GM10266 (cell line): ENCODE measurements around the gene TMEM186.

ENCODE experiments used
- DNase-seq: peaks from one replicate; pipeline ENCODE4 v3.0.0; 2012; ENCODE audit errors: extremely low spot score
- TF ChIP-seq, protein P1 (sequence below): IDR thresholded peaks from 2 replicates; pipeline ENCODE4 v1.5.1; 2012; ENCODE audit warnings: mild to moderate bottlenecking, low read depth; ENCODE audit not compliant: control insufficient read depth, insufficient read depth; ENCODE audit errors: missing control alignments

TMEM186 gene

DNA sequence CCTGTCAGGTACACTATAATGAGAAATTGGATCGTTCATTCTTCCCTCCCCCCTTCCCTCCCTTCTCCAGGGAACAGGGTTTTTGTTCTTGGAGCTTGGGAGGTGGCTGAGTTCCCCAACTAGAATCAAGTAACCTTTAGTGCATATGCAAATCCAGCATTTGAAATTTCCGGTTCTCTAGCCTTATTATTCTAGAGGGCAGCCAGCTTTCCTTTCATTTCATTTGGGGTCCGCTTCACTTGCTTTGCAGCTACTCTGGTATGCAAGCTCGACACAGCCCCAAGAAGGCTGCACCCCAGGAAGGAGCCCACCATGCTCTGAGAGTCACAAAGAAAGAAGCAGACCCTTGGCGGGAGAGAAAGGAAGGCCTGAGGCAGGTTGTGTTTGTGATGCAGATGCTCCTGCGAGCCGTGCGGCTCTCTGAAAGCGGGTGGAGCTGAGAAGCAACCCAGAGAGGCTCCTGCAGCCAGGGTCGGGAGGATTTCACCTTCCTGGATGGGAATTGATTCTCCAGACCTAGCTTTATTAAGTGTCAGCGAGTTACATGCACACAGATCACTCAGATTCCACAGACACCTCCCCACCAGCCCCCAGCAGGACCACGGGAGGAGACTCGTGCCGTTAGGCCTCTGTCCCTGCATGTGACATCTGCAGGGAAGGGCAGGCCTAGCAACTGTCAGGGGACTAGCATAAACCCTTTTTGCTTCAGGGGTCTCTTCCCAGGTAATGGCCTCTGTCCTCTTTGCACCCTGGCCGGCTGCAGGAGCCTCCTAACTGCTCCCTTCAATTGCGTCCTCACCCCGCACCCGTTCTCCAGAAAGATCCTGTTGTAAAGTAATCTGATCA lies 34.7 kb upstream of the TMEM186 start:
- TF ChIP-seq, protein P1, sequence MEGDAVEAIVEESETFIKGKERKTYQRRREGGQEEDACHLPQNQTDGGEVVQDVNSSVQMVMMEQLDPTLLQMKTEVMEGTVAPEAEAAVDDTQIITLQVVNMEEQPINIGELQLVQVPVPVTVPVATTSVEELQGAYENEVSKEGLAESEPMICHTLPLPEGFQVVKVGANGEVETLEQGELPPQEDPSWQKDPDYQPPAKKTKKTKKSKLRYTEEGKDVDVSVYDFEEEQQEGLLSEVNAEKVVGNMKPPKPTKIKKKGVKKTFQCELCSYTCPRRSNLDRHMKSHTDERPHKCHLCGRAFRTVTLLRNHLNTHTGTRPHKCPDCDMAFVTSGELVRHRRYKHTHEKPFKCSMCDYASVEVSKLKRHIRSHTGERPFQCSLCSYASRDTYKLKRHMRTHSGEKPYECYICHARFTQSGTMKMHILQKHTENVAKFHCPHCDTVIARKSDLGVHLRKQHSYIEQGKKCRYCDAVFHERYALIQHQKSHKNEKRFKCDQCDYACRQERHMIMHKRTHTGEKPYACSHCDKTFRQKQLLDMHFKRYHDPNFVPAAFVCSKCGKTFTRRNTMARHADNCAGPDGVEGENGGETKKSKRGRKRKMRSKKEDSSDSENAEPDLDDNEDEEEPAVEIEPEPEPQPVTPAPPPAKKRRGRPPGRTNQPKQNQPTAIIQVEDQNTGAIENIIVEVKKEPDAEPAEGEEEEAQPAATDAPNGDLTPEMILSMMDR, result no peak
- DNase-seq, result no peak

DNA sequence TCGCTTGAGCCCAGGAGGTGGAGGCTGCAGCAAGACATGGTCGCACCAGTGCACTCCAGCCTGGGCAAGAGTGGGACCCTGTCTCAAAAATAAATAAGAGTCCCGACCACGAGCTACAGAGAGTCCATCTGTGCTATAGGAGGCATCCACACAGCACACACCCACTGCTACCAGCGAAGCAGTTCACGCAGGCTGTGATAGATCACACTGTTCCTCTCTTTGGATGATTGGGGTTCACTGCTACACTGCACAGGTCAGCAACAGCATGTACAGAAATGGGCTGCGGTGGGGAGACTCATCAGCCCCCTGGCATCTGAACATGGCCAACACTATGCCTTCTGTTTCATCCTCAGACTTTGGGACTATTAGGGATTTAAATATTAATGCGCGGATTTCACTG lies 34.0 kb upstream of the TMEM186 start:
- TF ChIP-seq, protein P1, result no peak
- no peak for DNase-seq

DNA sequence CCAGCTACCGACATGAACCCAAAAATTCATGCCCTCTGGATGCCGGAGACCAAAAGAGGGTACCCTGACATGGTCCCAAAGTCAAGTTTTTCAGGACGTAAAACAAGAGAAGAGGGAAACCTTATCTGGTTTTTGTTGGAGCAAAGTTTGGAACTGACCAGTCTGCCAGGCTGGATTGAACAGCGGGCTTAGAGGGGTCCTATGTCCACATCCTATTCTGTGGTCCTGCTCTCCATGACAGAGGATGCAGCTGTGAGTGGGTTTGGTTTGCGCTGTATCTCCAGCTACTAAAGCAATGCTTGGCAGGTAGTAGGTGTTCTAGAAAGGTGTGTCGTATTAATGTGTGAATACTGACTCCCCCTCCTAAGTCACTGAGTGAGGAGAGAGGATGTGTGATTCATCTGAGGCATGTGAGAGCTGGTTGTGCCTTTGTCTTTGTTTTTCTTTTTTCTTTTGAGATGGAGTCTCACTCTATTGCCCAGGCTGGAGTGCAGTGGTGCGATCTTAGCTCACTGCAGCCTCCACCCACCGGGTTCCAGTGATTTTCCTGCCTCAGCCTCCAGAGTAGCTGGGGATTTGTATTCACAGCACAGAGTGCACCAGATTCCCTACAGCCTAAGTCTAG lies 31.2 kb upstream of the TMEM186 start:
- no peak for DNase-seq
- TF ChIP-seq, protein P1, result no peak

DNA sequence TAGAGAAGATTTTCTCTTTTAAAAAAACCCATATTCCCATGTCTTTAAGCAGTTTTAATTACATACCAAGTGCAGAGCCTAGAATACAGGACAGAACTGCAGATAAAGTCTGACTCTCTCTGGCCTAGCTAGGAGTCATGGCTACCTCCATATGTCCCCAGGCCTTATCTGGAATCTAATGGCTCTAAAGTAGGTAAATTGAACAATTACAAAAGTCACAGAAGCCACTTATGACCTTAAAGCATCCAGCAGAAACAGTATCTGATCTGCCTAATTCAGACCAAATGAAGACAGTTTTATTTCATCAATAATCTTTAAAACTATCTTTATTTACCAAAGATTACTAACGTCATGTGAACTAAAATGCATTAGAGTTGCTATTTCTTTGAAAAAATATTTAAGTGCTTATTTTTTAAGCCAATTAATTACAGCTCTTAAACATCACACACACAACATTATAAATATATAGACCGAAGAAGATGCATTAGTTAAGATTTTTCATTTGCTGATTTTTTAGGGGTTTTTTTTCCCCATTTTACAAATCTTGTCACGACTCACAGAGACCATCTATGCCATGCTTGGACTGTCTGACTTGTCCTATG lies 28.9 kb upstream of the TMEM186 start:
- TF ChIP-seq, protein P1, result no peak
- DNase-seq, result no peak

DNA sequence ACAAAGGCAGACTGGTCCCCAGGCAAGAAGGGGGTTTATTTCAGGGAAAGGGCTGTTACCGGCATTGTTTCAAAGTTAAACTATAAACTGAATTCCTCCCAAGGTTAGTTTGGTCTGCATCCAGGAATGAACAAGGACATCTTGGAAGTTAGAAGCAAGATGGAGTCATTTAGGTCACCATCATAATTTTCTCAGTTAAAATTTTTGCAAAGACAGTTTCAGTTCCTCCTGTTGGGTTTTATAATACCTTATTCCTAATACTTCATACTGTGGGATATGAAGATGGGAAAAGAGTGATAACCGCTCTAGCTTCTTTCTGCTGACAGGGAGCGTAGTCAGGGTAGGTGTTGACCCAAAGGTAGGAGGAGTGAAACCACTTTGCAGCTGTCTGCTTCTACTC lies 25.0 kb upstream of the TMEM186 start:
- TF ChIP-seq, protein P1, result no peak
- no peak for DNase-seq

DNA sequence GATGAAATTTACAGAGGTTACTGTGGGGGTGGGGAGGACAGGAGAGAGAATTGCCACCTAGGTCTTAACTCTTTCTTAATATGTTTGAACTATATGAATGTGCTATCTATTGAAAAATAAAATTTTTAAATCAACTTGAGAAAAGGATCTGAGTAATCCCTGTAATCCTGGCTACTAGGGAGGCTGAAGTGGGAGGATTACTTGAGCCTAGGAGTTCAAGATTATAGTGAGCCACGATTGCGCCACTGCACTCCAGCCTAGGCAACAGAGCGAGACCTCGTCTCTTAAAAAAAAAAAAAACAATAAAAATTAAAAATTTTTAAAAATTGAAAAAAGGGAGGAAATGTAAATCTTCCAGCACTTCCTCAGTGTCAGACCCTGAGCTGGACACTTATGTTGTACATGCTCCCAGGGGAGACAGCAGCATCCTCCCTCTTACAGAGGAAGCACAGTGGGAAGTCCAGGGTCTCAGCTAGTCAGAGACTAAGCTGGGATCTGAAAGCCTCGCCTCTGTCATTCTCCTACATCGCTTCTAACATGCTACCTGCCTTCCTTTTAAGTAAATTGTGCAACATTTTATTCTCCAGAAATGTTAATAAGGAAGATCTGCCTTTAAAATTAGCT lies 22.1 kb upstream of the TMEM186 start:
- no peak for DNase-seq
- TF ChIP-seq, protein P1, result no peak
